ENCODE results near the gene TRPM6.
"Not testable (repeated sequence)": the region's sequence is repeated elsewhere in the genome, so short reads cannot be mapped to it uniquely, and the experiment has no call there.

Gene TRPM6, protein sequence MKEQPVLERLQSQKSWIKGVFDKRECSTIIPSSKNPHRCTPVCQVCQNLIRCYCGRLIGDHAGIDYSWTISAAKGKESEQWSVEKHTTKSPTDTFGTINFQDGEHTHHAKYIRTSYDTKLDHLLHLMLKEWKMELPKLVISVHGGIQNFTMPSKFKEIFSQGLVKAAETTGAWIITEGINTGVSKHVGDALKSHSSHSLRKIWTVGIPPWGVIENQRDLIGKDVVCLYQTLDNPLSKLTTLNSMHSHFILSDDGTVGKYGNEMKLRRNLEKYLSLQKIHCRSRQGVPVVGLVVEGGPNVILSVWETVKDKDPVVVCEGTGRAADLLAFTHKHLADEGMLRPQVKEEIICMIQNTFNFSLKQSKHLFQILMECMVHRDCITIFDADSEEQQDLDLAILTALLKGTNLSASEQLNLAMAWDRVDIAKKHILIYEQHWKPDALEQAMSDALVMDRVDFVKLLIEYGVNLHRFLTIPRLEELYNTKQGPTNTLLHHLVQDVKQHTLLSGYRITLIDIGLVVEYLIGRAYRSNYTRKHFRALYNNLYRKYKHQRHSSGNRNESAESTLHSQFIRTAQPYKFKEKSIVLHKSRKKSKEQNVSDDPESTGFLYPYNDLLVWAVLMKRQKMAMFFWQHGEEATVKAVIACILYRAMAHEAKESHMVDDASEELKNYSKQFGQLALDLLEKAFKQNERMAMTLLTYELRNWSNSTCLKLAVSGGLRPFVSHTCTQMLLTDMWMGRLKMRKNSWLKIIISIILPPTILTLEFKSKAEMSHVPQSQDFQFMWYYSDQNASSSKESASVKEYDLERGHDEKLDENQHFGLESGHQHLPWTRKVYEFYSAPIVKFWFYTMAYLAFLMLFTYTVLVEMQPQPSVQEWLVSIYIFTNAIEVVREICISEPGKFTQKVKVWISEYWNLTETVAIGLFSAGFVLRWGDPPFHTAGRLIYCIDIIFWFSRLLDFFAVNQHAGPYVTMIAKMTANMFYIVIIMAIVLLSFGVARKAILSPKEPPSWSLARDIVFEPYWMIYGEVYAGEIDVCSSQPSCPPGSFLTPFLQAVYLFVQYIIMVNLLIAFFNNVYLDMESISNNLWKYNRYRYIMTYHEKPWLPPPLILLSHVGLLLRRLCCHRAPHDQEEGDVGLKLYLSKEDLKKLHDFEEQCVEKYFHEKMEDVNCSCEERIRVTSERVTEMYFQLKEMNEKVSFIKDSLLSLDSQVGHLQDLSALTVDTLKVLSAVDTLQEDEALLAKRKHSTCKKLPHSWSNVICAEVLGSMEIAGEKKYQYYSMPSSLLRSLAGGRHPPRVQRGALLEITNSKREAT (N-terminal part only)

GRCh38 chr9:74887041-74887980, at the start of gene TRPM6:
TRPM6 (minus strand) TSS chr9:74887921; CDS start chr9:74887856, 65 bp downstream.
- peak; percentile 8 for DNase-seq (ENCODE audit: low read depth)

DNA sequence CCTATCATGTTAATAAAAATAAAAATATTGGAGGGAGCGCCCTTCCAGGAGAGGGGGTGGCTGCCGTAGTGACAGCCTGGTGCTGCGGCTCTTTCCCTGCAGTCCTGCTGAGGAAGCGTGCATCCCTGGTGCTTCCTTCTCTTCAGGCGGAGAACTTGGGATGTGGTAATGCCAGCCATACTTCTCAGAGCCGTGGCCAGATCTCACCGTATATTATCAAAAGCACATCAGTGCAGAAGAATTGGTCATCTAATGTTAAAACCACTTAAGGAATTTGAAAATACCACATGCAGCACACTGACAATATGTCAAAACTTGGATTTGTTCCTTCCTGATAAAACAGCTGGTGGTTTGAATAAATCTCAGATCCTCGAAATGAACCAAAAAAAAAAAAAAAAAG, 47.3 kb upstream of the TRPM6 start:
- DNase-seq (ENCODE audit: low read depth), result no peak

DNA sequence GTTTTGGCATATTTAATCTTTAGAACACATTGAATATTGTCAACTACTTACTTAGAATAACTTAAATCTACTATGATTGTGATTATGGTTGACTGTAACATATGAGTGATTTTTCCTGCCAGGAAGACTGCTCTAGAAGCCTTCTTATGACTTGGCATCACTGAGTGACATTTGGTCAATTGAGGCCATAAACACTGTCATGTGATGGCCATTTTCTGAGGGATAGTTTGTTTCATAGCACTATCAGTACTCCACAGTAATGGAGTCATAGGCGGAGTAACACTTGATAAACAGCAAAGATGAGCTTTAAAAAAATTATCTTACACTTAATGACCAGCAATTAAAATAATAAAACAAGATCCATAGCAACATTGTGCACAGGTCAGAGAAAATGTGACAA, 34.0 kb upstream of the TRPM6 start:
- DNase-seq (ENCODE audit: low read depth), result no peak

- DNase-seq (ENCODE audit: low read depth), result no peak
Measured at GRCh38 chr9:74920944-74921626, 33.4 kb upstream of the TRPM6 start.

DNA sequence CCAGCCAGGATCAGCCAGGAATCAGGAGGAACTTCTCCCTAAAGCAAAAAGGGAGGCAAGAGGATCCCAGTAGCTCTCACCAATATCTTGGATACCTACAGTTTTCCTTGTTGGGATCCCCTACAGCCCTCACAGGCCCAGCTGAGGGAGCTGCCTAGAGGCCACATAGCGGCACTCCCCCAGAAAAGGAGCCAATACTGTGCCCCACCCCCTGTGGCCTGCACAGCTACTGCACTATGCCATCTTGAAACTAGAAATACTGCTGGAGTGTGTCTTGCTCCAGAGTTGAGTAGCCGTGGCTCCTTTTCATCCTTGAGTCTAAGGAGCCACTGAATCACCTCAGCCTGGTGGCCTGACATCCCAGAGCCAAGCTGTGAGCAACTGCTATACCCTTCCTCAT, 22.3 kb upstream of the TRPM6 start:
- DNase-seq (ENCODE audit: low read depth), result no peak

- no peak for DNase-seq (ENCODE audit: low read depth)
Measured at GRCh38 chr9:74908665-74909064, 20.9 kb upstream of the TRPM6 start.

DNA sequence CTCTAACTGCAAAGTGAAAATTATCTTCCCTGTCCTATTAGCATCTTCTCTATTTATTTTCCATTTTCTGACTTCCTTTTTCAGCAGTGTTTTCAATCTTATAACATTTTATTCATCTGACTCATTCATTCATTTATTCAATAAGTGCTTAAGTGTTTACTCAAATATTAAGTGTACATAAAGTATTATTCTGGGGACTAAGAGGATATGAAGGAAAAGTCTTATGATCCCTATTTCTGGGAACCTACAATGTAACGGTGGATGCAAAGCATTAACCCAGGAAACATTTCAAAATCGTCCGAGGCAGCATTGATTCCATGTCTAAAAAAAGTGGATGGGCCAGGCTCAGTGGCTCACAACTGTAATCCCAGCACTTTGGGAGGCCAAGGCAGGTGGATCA, 19.4 kb upstream of the TRPM6 start:
- no peak for DNase-seq (ENCODE audit: low read depth)

DNA sequence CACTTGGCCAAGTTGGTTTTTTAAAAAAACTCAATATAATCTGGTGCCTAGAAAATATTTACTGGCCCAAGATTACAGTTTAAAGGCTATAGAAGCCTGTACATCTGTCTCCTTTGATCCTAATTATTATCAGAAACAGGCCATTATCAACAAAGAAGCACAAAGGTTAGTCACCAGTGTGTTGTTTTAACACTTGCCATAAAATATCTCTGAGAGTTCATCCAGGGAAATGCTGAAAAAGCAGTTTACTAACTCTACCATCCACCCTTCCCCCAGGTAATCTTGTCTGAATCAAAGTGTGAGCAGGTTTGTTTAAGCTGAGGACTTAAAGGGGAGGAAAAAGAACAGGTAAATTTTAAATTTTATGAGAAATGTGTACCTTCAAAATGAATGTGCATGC, 13.3 kb upstream of the TRPM6 start:
- no peak for DNase-seq (ENCODE audit: low read depth)

- DNase-seq (ENCODE audit: low read depth), result not testable (repeated sequence)
Measured at GRCh38 chr9:74888449-74888848, 728 bp upstream of the TRPM6 start.

DNA sequence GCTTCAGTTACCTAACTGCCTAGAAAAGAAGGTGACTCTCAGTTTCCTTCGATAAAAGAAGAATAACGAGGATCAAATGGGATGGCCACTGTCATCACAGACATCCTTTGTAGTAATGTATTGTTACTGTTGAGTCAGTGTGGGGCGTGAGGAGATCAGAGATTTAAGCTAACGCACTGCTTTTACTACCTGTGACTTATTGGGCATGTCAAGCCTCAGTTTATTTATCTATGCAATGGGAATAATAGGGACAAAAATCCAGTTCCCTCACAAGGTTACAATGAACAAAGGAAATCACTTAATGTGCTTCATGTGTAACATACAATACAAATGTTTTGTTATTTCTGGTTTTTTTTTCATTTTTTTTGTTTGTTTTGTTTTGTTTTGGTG, 255 bp upstream of the TRPM6 start:
- DNase-seq (ENCODE audit: low read depth), result no peak

GRCh38 chr9:74876382-74876949, 11.3 kb downstream of the TRPM6 start:
- no peak for DNase-seq (ENCODE audit: low read depth)

DNA sequence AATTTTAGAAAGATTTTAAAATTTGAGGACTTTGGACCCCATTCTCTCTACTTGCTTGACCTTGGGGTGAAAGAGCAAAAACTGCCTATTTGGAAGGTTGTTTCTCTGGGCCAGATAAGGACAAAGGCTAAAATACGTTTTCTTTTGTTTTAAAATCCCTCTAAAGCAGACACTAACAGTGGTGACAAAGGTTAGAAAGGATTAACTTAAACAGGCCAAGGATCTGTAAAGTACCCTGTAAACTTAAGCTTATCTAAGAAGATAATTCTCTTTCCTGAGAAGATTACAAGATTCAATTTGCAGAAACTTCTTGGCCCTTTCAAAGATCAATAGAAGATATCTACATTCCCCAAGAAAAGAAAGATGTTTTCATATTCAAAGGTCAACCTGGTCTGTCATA, 12.1 kb downstream of the TRPM6 start:
- no peak for DNase-seq (ENCODE audit: low read depth)

- DNase-seq (ENCODE audit: low read depth), result no peak
Measured at GRCh38 chr9:74874220-74874619, 13.5 kb downstream of the TRPM6 start.

- no peak for DNase-seq (ENCODE audit: low read depth)
Measured at GRCh38 chr9:74872619-74873233, 15.0 kb downstream of the TRPM6 start.

DNA sequence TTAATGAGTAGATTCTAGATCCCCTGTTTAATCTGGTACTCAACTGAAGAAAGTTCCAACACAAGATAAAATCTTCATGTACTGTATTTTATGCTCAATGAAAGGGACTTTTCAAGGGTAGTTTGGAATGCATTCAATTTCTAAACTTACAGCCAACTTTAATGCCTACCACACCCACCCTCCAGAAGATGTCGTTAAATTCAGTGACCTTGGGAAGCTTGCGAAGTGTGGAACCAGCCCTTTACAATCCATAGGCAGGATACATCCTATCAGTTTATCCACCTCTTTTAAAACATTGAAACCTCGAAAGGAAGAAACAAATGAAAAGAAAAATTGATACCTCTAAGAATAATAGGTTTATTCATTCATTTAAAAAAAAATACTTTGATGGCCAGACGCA, 20.2 kb downstream of the TRPM6 start:
- DNase-seq (ENCODE audit: low read depth), result no peak

GRCh38 chr9:74865177-74865576, 22.5 kb downstream of the TRPM6 start:
- no peak for DNase-seq (ENCODE audit: low read depth)

DNA sequence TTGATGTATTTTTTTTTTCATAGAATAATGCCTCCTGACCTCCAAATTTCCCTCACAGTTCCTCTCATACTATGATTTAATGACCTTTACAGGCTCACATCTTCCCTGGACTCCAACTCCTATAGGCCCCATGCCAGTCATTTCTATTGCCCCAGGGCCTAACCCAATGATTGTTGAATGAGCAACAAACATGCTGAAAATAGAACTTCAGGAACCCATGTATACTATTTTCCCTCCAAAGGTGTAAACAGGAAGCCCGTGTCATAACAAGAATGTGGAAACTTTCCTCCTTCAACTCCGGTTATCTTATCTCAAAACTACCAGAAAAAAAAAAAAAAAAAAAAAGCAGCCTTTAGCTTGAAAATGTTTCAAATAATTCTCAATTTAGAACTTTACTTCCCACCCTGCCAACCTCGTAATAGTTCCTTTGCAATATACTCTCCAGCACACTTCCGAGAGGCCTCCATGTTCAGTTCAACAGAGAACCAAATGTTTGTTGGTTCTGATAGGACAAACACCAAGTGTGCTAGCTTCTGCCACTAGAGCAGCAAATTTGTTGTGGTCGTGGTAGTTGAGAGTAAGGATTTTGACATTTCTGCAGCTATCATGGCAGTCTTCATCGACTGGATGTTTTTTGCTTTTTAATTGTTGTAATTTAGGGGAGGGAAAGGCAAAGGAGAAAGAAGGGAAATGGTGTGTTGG, 25.8 kb downstream of the TRPM6 start:
- DNase-seq (ENCODE audit: low read depth), result no peak

DNA sequence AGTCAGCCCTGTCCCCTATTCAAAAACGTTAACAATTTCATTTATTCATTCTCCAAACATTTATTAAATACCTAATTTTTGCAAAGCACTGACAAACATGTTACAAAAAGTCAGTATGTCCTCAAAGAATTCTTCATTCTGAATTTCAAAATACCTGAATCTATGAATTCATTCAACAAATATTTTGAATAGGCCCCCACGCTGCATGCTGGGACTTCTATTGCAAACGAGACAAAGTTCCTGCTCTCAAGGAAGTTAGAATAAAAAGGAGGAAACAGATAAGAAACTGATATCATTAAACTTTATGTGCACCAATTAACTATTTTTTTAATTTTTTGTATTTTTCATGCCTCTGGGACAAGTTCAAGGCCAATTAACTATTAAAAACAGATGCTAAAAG, 26.6 kb downstream of the TRPM6 start:
- DNase-seq (ENCODE audit: low read depth), result no peak

DNA sequence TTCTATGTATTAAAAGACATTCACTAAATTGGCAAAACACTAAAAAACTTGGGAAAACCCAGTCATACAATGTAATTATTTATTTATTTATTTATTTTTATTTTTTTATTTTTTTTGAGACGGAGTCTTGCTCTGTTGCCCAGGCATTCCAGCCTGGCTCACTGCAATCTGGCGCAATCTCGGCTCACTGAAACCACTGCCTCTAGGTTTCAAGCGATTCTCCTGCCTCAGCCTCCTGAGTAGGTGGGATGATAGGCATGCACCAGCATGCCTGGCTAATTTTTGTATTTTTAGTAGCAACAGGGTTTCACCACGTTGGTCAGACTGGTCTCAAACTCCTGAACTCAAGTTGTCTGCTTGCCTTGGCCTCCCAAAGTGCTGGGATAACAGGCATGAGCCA, 27.5 kb downstream of the TRPM6 start:
- not testable (repeated sequence) for DNase-seq (ENCODE audit: low read depth)
